ENCODE data around the gene DNMT1.

DNMT1 gene

DNA sequence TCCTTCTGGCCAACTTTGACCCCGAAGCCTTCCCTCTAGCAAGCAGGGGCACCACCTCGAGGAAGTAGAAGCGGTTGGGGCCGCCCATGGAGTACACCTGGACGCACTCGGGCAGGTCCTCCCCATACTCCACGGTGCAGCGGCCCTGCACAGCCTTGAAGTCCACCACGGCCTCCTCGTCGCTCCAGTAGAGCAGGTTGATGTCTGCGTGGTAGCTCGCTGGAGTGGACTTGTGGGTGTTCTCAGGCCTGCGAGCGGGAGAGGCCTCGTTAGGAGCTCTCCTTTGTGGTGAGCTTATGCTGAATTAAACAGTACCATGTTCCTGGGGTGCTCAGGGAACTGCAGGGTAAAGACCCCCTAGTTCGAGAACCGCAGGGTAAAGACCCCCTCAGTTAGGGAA lies 52.8 kb downstream of the DNMT1 start:
- no peak for DNase-seq (ENCODE audit: low read depth)
- TF ChIP-seq, protein P1, sequence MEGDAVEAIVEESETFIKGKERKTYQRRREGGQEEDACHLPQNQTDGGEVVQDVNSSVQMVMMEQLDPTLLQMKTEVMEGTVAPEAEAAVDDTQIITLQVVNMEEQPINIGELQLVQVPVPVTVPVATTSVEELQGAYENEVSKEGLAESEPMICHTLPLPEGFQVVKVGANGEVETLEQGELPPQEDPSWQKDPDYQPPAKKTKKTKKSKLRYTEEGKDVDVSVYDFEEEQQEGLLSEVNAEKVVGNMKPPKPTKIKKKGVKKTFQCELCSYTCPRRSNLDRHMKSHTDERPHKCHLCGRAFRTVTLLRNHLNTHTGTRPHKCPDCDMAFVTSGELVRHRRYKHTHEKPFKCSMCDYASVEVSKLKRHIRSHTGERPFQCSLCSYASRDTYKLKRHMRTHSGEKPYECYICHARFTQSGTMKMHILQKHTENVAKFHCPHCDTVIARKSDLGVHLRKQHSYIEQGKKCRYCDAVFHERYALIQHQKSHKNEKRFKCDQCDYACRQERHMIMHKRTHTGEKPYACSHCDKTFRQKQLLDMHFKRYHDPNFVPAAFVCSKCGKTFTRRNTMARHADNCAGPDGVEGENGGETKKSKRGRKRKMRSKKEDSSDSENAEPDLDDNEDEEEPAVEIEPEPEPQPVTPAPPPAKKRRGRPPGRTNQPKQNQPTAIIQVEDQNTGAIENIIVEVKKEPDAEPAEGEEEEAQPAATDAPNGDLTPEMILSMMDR (conservative IDR thresholded peaks at IDR 0.05; ENCODE audit: low read depth, low read length) = no peak
- H3K4me3 ChIP-seq (ENCODE audit: low read depth, low read length) = no peak overlapping the region

DNA sequence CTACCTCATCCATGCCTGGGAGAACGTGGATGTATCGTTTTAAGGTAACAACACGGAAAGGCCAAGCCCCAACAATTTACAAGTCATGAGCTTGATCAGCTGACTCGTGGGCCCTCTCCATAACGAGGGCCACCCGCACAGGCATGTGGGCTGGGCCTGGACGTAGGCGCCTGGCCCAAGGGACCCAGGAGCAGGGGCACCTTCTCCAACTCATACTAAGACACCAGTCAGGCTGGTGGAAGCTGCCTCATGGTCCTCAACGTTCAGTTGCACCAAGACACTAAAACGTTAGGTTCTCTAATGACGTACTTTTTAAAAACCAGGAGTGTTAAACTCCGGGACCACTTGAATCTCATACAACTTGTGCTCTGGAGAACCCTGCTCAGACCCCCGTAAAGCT lies 53.3 kb downstream of the DNMT1 start:
- H3K4me3 ChIP-seq (ENCODE audit: low read depth, low read length) = no peak overlapping the region
- DNase-seq (ENCODE audit: low read depth) = no peak
- TF ChIP-seq, protein P1 (conservative IDR thresholded peaks at IDR 0.05; ENCODE audit: low read depth, low read length) = no peak

DNA sequence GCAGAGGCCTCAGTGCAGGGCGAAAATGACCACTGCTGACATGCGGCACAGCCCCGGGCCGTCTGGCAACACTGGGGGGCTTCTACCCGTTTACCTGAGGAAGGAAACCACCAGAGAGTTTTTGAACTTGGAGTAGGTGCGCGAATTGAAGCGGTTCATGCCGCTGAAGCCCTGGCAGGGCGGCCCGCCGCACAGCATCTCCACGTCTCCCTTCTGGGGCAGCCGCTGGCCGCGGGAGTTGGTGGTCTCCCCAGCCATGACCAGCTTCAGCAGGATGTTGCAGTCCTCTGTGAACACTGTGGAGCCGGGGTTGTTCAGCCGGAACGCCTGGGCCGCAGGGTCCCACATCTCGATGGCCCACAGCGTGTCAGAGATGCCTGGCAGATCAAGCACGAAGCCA lies 54.8 kb downstream of the DNMT1 start:
- TF ChIP-seq, protein P1 (conservative IDR thresholded peaks at IDR 0.05; ENCODE audit: low read depth, low read length) = no peak
- DNase-seq (ENCODE audit: low read depth) = no peak
- no peak overlapping the region for H3K4me3 ChIP-seq (ENCODE audit: low read depth, low read length)

DNA sequence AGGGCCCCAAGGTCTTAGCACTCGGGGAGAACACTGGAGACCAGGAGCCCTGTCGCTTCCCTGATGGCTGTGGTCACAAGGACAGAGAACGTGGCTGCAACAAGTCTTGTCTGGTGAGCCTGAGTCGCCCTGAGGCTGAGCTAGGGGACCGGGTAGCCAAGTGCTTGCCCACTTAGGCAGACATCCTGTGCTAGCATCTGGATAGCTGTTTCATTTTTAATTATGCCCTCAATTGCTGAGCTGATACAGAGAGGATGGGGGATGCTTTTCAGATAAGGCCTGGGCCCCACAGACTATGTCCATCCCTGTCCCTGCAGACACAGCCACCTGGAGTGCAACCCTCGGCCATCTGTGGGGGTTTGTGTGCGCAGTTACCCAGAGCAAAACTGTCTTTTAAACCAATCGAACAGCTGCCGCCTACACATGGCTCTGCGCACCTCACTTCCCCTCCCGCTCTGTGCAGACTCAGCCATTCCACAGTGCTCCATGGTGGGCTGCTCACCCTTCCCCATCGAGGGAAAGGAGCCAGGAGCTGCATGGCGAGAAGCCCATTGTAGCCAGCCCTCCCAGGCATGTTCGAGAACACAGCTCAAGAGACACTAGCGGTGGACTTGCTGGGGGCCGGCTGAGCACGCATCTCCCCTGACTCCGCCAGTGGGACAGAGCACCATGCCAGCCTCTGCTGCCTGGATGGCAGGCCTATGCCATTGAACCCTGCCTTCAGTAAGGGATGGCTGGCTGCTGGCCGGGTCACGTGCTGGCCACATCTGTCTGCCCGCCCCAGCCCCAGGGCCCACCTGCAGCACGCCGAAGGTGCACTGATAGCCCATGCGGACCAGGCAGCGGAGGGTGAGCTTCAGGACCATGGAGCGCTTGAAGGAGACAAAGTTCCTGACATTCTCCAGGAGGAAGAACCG lies 55.6 kb downstream of the DNMT1 start:
- H3K4me3 ChIP-seq (ENCODE audit: low read depth, low read length) = no peak overlapping the region
- no peak for DNase-seq (ENCODE audit: low read depth)
- TF ChIP-seq, protein P1 (conservative IDR thresholded peaks at IDR 0.05; ENCODE audit: low read depth, low read length) = no peak

DNA sequence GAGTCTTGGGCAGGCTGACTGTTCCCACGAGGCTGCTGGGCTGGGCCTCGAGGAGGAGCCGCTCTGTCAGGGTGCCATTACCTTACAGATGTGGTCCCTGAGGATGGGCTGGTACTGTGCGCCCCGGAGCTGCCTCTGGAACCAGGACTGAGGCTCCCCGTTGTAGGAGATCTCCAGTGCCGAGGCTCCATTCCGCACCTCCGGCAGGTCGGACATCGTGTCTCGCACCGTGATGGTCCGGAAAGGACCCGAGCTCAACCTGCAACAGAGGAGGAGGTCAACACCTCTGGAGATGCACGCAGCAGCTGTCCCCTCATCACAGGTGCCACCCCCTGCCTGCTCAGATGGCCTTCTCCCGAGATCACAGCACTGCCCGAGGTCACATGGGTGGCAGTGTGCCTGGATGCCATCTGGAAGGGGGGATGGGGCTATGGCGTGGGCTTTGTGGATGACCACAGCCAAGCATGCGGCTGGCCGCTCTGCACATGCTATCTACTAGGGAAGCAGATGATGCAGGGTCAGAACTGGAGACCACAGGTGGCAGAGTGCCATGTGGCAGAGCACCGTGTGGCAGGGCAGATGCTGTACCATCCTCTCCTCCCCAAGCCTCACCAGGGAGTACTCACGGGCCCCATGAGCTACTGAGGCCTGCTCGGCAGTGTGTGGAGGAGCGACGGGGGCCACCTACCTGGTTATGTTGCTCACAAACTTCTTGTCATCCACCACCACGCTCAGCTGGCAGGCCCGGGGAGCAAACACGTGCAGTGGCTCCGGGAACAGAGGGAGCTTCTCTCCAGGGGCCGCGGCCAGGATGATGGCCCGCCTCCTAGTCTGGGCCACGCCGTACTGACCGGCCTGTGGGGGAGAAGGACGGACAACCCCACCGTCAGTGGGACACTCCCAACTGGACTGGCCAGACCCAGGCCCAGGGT lies 56.7 kb downstream of the DNMT1 start:
- DNase-seq (ENCODE audit: low read depth) = no peak
- no peak overlapping the region for H3K4me3 ChIP-seq (ENCODE audit: low read depth, low read length)
- TF ChIP-seq, protein P1 (conservative IDR thresholded peaks at IDR 0.05; ENCODE audit: low read depth, low read length) = no peak

DNA sequence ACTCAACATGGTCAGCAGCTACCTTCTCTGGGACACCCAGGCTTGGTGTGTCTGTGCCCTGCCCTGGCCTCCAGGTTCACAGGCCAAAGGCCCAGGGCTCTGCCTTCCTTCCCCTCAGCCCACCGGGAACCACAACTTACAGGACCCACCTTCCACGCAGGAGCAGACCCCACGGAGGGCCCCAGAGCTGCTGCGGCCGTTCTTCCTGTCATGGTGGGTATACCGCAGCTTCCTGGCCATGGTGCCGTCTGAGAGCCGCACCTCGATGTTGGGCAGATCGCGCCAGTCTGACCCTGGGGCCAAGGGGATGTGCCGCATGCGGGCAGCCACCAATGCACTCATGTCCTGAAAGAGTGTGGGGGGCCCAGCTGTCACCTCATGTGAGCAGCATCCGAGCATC lies 57.8 kb downstream of the DNMT1 start:
- TF ChIP-seq, protein P1 (conservative IDR thresholded peaks at IDR 0.05; ENCODE audit: low read depth, low read length) = no peak
- DNase-seq (ENCODE audit: low read depth) = no peak
- H3K4me3 ChIP-seq (ENCODE audit: low read depth, low read length) = no peak overlapping the region
